GM12878 (cell line): ENCODE data around the gene SLC16A10. TPM values are rescaled to one million over a fixed set of nuclear protein-coding genes. Genes with fewer than 3 reads are reported as not detected.

Source experiments
- ATAC-seq: fragments of 200-7000 bp; cut with Tn5 transposase; 3 replicates; pipeline ENCODE4 v1.9.1; 2020; ENCODE audit warnings: mild to moderate bottlenecking, moderate library complexity
- BruUV-seq: library from RNA; stranded (reverse); fragments of 400-500 nt; replicated peaks from 2 replicates; lab custom pipeline; 2021; lab: Mats Ljungman, UMichigan
- CTCF ChIA-PET: fragments of 300-600 bp; sonication (Branson Sonifier 250); formaldehyde crosslinking; extraction: SDS; loops from one replicate; lab custom pipeline; 2021; ENCODE audit warnings: inconsistent platforms; lab: Yijun Ruan, JAX
- POLR2A ChIA-PET: fragments of 350-600 bp; formaldehyde crosslinking; extraction: SDS; loops from one replicate; lab custom pipeline; 2021; ENCODE audit warnings: inconsistent platforms; lab: Charles Lee
- RAD21 ChIA-PET: fragments of 300-600 bp; sonication (Branson Sonifier 250); formaldehyde crosslinking; loops from one replicate; lab custom pipeline; 2023; ENCODE audit warnings: antibody characterized with exemption; ENCODE audit not compliant: unreplicated experiment; lab: Charles Lee
- SMC1A ChIA-PET: fragments of 300-600 bp; sonication (Branson Sonifier 250); formaldehyde crosslinking; loops from one replicate; lab custom pipeline; 2023; ENCODE audit not compliant: unreplicated experiment, uncharacterized antibody; lab: Charles Lee
- DNase-seq: peaks from one replicate; pipeline ENCODE4 v3.0.0-alpha.2; 2011; ENCODE audit warnings: low read depth, low spot score
- FAIRE-seq: peaks from 3 replicates; lab custom pipeline; 2011; peaks lifted over from hg19 to GRCh38; lab: Jason Lieb, UNC
- H2AFZ ChIP-seq: 2 replicates; pipeline ENCODE4 v1.6.0; 2011; ENCODE audit warnings: low read depth, low read length, control low read depth; ENCODE audit not compliant: control insufficient read depth
- H3K27ac ChIP-seq: 2 replicates; pipeline ENCODE4 v1.5.1; 2011; ENCODE audit warnings: control low read depth; ENCODE audit not compliant: control insufficient read depth, insufficient read depth
- H3K27me3 ChIP-seq, 2 experiments: replicated peaks in 1 of 2; 2 replicates each; pipeline versions ENCODE4 v1.6.0 to v1.6.1; 2011; ENCODE audit warnings: low read length in 1 of 2; ENCODE audit not compliant: control insufficient read depth in 2 of 2, insufficient read depth in 2 of 2
- H3K36me3 ChIP-seq, 2 experiments: 2 replicates each; pipeline ENCODE4 v1.5.1; 2011; ENCODE audit warnings: low read length in 1 of 2; ENCODE audit not compliant: control insufficient read depth in 2 of 2, insufficient read depth in 2 of 2
- H3K4me1 ChIP-seq: 2 replicates; pipeline ENCODE4 v1.6.1; 2011; ENCODE audit warnings: mild to moderate bottlenecking, low read length, moderate library complexity, mixed read lengths; ENCODE audit not compliant: control insufficient read depth, insufficient read depth
- H3K4me2 ChIP-seq: 2 replicates; pipeline ENCODE4 v1.6.0; 2011; ENCODE audit warnings: control low read depth; ENCODE audit not compliant: control insufficient read depth, insufficient read depth
- H3K4me3 ChIP-seq: fragments of 200-600 bp; sonication (generic); 2 replicates; pipeline ENCODE4 v1.5.1; 2016
- H3K79me2 ChIP-seq: 2 replicates; pipeline ENCODE4 v1.6.0; 2011; ENCODE audit warnings: low read length; ENCODE audit not compliant: control insufficient read depth, insufficient read depth
- H3K9ac ChIP-seq: 2 replicates; pipeline ENCODE4 v1.8.0; 2011; ENCODE audit warnings: low read length, control low read depth, mixed read lengths; ENCODE audit not compliant: control insufficient read depth, insufficient read depth
- H3K9me3 ChIP-seq: replicated peaks from 3 replicates; pipeline ENCODE4 v1.5.1; 2011; ENCODE audit warnings: mild to moderate bottlenecking, low read length; ENCODE audit not compliant: control insufficient read depth, insufficient read depth
- H4K20me1 ChIP-seq: 2 replicates; pipeline ENCODE4 v1.6.0; 2011; ENCODE audit not compliant: control insufficient read depth, insufficient read depth
- BRCA1 ChIP-seq: IDR thresholded peaks from 2 replicates; pipeline ENCODE4 v1.6.1; 2011; ENCODE audit warnings: low read depth, low read length, improper control_type of control experiment
- CEBPB ChIP-seq, 2 experiments: fragments of 150-350 bp in 1 of 2; IDR thresholded peaks; 2 replicates each; pipeline ENCODE4 v1.6.1; 2012 to 2014; ENCODE audit warnings: low read depth in 2 of 2, low read length in 2 of 2, borderline replicate concordance in 1 of 2, inconsistent platforms in 1 of 2
- ELK1 ChIP-seq: IDR thresholded peaks from 2 replicates; pipeline ENCODE4 v1.6.1; 2012; ENCODE audit warnings: low read depth, low read length, improper control_type of control experiment
- GABPA ChIP-seq: IDR thresholded peaks from 2 replicates; pipeline ENCODE4 v1.6.1; 2014; ENCODE audit warnings: antibody characterized with exemption, low read depth, mild to moderate bottlenecking, inconsistent platforms
- GATAD2B ChIP-seq: fragments of 450-650 bp; conservative IDR thresholded peaks from 2 replicates; pipeline ENCODE4 v1.6.1; 2017; ENCODE audit warnings: low read depth, mild to moderate bottlenecking, moderate library complexity
- IKZF1 ChIP-seq: fragments of 450-650 bp; conservative IDR thresholded peaks from 2 replicates; pipeline ENCODE4 v1.6.1; 2017; ENCODE audit warnings: antibody characterized with exemption, mild to moderate bottlenecking
- NRF1 ChIP-seq: conservative IDR thresholded peaks from 2 replicates; pipeline ENCODE4 v1.6.1; 2011; ENCODE audit warnings: mild to moderate bottlenecking, low read depth, low read length, improper control_type of control experiment
- POLR2AphosphoS5 ChIP-seq: IDR thresholded peaks from 2 replicates; pipeline ENCODE4 v1.6.1; 2011; ENCODE audit warnings: mild to moderate bottlenecking, low read length, inconsistent platforms
- SIN3A ChIP-seq: IDR thresholded peaks from 2 replicates; pipeline ENCODE4 v1.6.1; 2012; ENCODE audit warnings: low read depth, low read length, improper control_type of control experiment
- SMAD1 ChIP-seq: fragments of 450-650 bp; IDR thresholded peaks from 2 replicates; pipeline ENCODE4 v1.6.1; 2018; ENCODE audit warnings: mild to moderate bottlenecking, low read depth; ENCODE audit not compliant: partially characterized antibody
- TBL1XR1 ChIP-seq: IDR thresholded peaks from 2 replicates; pipeline ENCODE4 v1.6.1; 2012; ENCODE audit warnings: low read depth, low read length, improper control_type of control experiment
- TCF7 ChIP-seq: IDR thresholded peaks from 2 replicates; pipeline ENCODE4 v1.6.1; 2014; ENCODE audit warnings: antibody characterized with exemption, borderline replicate concordance
- YBX1 ChIP-seq: fragments of 450-650 bp; IDR thresholded peaks from 2 replicates; pipeline ENCODE4 v1.6.1; 2016; ENCODE audit warnings: antibody characterized with exemption
- YY1 ChIP-seq: IDR thresholded peaks from 2 replicates; pipeline ENCODE4 v1.6.1; 2011; ENCODE audit warnings: low read depth, mild to moderate bottlenecking, low read length
- ZBTB33 ChIP-seq: fragments of 450-650 bp; IDR thresholded peaks from 2 replicates; pipeline ENCODE4 v1.6.1; 2017; ENCODE audit warnings: mild to moderate bottlenecking
- ZBTB4 ChIP-seq: fragments of 450-650 bp; formaldehyde crosslinking; IDR thresholded peaks from 2 replicates; pipeline ENCODE4 v1.4.0; 2022; ENCODE audit warnings: mild to moderate bottlenecking, moderate library complexity
- WGBS: methylation state at CpG from one replicate; pipeline ENCODE4 v1.1.6; 2016; ENCODE audit warnings: low lambda C conversion rate; ENCODE audit not compliant: insufficient replicate concordance, insufficient coverage; ENCODE audit errors: missing lambda C conversion rate; 5-methylcytosine and 5-hydroxymethylcytosine counted together
- in situ Hi-C: fragments of 300-500 bp; cut with MboI; formaldehyde crosslinking; loops from 9 replicates; pipeline ENCODE4 v1.14.3; 2018; ENCODE audit warnings: mixed read lengths
- intact Hi-C: fragments of 100-400 bp; cut with micrococcal nuclease; formaldehyde crosslinking; loops from one replicate; pipeline ENCODE4 v1.14.2; 2022; ENCODE audit not compliant: unreplicated experiment
- polyA plus RNA-seq, 11 experiments: library from polyadenylated mRNA; depleted of rRNA in 4 of 11; unstranded in 6 of 11; stranded (reverse) in 5 of 11; fragments of >200 nt; fragmentation: Nextera tagmentation in 4 of 11; fragmentation: Illumina TruSeq in 1 of 11; extraction: Ambion mirVana in 4 of 11; extraction: Trizol in 1 of 11; gene quantifications; 1 replicate in 1 of 11; 2 replicates in 10 of 11; pipeline versions ENCODE4 v1.2.1 to v1.2.3, GENCODE V29; 2011 to 2016; ENCODE audit warnings: inconsistent platforms in 2 of 11, missing spikeins in 2 of 11, low read depth in 1 of 11
- total RNA-seq, 4 experiments: library from RNA; depleted of rRNA in 3 of 4; stranded (reverse); fragments of >200 nt in 3 of 4; fragmentation: Illumina TruSeq in 1 of 4; extraction: Trizol in 1 of 4; gene quantifications; 2 replicates each; pipeline versions ENCODE4 v1.2.1 to v1.2.3, GENCODE V29; 2013 to 2021

The SLC16A10 gene
- total and polyA plus RNA-seq, 10 of the 15 experiments (the other 5 are each of a cell fraction or from before 2014, with no cell fraction given): 2.3 to 19.0 (median 8.0) TPM

- SMC1A ChIA-PET: interaction anchor here (1.0 kb wide), 1 partner anchor 73 kb away, joined by 3 read pairs; no protein-coding TSS in a partner anchor
- in situ Hi-C loops: no loop called here
- no peaks in the 10 kb centered on the region for H3K27me3 ChIP-seq
- H3K4me2 ChIP-seq: no peak overlapping the region
- H4K20me1 ChIP-seq: no peaks in the 10 kb centered on the region
- no peaks in the 10 kb centered on the region; the same call in 1 of the 2 replicates for H3K4me1 ChIP-seq
- H3K79me2 ChIP-seq: no peaks in the 10 kb centered on the region
- FAIRE-seq: no peak
- no TSS peak for BruUV-seq
- POLR2A ChIA-PET: no interaction called here
- 80% methylated on average over 1 of the region's 1 CpG for WGBS
- TF ChIP-seq POLR2AphosphoS5: no peak
- no peak for TF ChIP-seq SIN3A
- TF ChIP-seq CEBPB (IDR thresholded peaks at IDR 0.05; ENCODE audit: borderline replicate concordance in 1 of 2, low read depth in 2 of 2, low read length in 2 of 2): no peak
- TF ChIP-seq IKZF1: no peak
- no peak for TF ChIP-seq TBL1XR1
- no peak for TF ChIP-seq GATAD2B
- no peak for TF ChIP-seq SMAD1
- TF ChIP-seq GABPA: no peak
- no peak for TF ChIP-seq NRF1
- no peak for TF ChIP-seq YY1
- TF ChIP-seq ZBTB4 (CRISPR knock-in tag): no peak
- TF ChIP-seq ZBTB33: no peak
- TF ChIP-seq ELK1: no peak
- TF ChIP-seq BRCA1: no peak
- no peak for TF ChIP-seq YBX1
- TF ChIP-seq TCF7: no peak
- RAD21 ChIA-PET: no interaction called here
- H3K9me3 ChIP-seq: no peaks in the 10 kb centered on the region; the same call in 2 of the 3 replicates
- H3K4me3 ChIP-seq: no peak overlapping the region
- H3K9ac ChIP-seq: no peak overlapping the region
- intact Hi-C loops: no loop called here
- H3K36me3 ChIP-seq: no peaks in the 10 kb centered on the region
- H3K27ac ChIP-seq: no peak overlapping the region
- CTCF ChIA-PET: no interaction called here
- H2AFZ ChIP-seq: no peak overlapping the region
- ATAC-seq: no peak
- no peak for DNase-seq
Measured at GRCh38 chr6:111187874-111188273, 100.6 kb downstream of the SLC16A10 start.
